ENCODE measurements around the gene NAE1. TPM values are rescaled to one million over a fixed set of nuclear protein-coding genes. Genes with fewer than 3 reads are reported as not detected.

The NAE1 gene
- total RNA-seq, 1 experiment from 2014 or later: 82.3 TPM

GRCh38 chr16:66856801-66857200 lies 26.0 kb upstream of the NAE1 start:
- no peak overlapping the region for H3K4me3 ChIP-seq (ENCODE audit: low read length)
- H3F3A ChIP-seq (ENCODE audit: low read length, unreplicated experiment): no peaks in the 10 kb centered on the region
- H3K9me3 ChIP-seq (ENCODE audit: low read length): no peaks in the 10 kb centered on the region
- intact Hi-C loops (cut with micrococcal nuclease): no loop called here
- H3K4me2 ChIP-seq (ENCODE audit: low read length): no peak overlapping the region
- DNase-seq: no peak
- ChIA-PET CTCF (interaction anchor here (0.8 kb wide), 1 partner anchor 16 kb away, joined by 6 read pairs; no protein-coding TSS in a partner anchor), POLR2A (ENCODE audit: unreplicated experiment) (interaction anchor here (0.5 kb wide), 1 partner anchor 22 kb away, joined by 4 read pairs; no protein-coding TSS in a partner anchor)
- TF ChIP-seq CTCF (conservative IDR thresholded peaks at IDR 0.05; ENCODE audit: low read depth, low read length) (no peak), EZH2phosphoT487 (IDR thresholded peaks at IDR 0.05; ENCODE audit: borderline replicate concordance, low read length) (no peak), EZH2 (IDR thresholded peaks at IDR 0.05; ENCODE audit: low read length, unreplicated experiment) (no peak)
- no peak overlapping the region for H2AFZ ChIP-seq (ENCODE audit: low read length)
- H3K27ac ChIP-seq (ENCODE audit: low read length): no peak overlapping the region
- no peaks in the 10 kb centered on the region for H4K20me1 ChIP-seq (ENCODE audit: low read length)
- no peak for ATAC-seq
- no peaks in the 10 kb centered on the region for H3K9me2 ChIP-seq (replicated peaks; ENCODE audit: low read length)
- H3K36me3 ChIP-seq (ENCODE audit: low read depth, low read length): no peaks in the 10 kb centered on the region
- peaks cover 6% of the 10 kb centered on the region; the same call in 1 of the 2 replicates for H3K4me1 ChIP-seq (ENCODE audit: insufficient read depth, low read length)
- H3K79me2 ChIP-seq (ENCODE audit: low read length): no peaks in the 10 kb centered on the region
- BruUV-seq (replicated peaks): no TSS peak
- no peak overlapping the region for H3K9ac ChIP-seq (ENCODE audit: low read length)
- H3K27me3 ChIP-seq (ENCODE audit: low read length): no peaks in the 10 kb centered on the region

GRCh38 chr16:66856184-66856730 lies 25.5 kb upstream of the NAE1 start:
- DNase-seq (no peak), ATAC-seq (no peak)
- no TSS peak for BruUV-seq (replicated peaks)
- Histone ChIP-seq H3K4me2 (ENCODE audit: low read length) (no peak overlapping the region), H4K20me1 (ENCODE audit: low read length) (no peaks in the 10 kb centered on the region), H3K4me1 (ENCODE audit: insufficient read depth, low read length) (peaks cover 6% of the 10 kb centered on the region; the same call in 1 of the 2 replicates), H3K4me3 (ENCODE audit: low read length) (no peak overlapping the region), H3K27ac (ENCODE audit: low read length) (no peak overlapping the region), H3K9me2 (replicated peaks; ENCODE audit: low read length) (no peaks in the 10 kb centered on the region), H2AFZ (ENCODE audit: low read length) (no peak overlapping the region), H3K9me3 (ENCODE audit: low read length) (no peaks in the 10 kb centered on the region), H3K79me2 (ENCODE audit: low read length) (no peaks in the 10 kb centered on the region), H3K36me3 (ENCODE audit: low read depth, low read length) (no peaks in the 10 kb centered on the region), H3K27me3 (ENCODE audit: low read length) (no peaks in the 10 kb centered on the region), H3F3A (ENCODE audit: low read length, unreplicated experiment) (no peaks in the 10 kb centered on the region), H3K9ac (ENCODE audit: low read length) (no peak overlapping the region)
- ChIA-PET POLR2A (ENCODE audit: unreplicated experiment) (no interaction called here), CTCF (no interaction called here)
- intact Hi-C loops (cut with micrococcal nuclease): no loop called here
- TF ChIP-seq CTCF (conservative IDR thresholded peaks at IDR 0.05; ENCODE audit: low read depth, low read length) (no peak), EZH2 (IDR thresholded peaks at IDR 0.05; ENCODE audit: low read length, unreplicated experiment) (no peak), EZH2phosphoT487 (IDR thresholded peaks at IDR 0.05; ENCODE audit: borderline replicate concordance, low read length) (no peak)

GRCh38 chr16:66853261-66854139 lies 22.7 kb upstream of the NAE1 start:
- no peak overlapping the region for H2AFZ ChIP-seq (ENCODE audit: low read length)
- no TSS peak for BruUV-seq (replicated peaks)
- H3K4me1 ChIP-seq (ENCODE audit: insufficient read depth, low read length): no peaks in the 10 kb centered on the region
- no peaks in the 10 kb centered on the region for H3K36me3 ChIP-seq (ENCODE audit: low read depth, low read length)
- no peak overlapping the region for H3K27ac ChIP-seq (ENCODE audit: low read length)
- TF ChIP-seq CTCF (conservative IDR thresholded peaks at IDR 0.05; ENCODE audit: low read depth, low read length): no peak
- no peak for TF ChIP-seq EZH2 (IDR thresholded peaks at IDR 0.05; ENCODE audit: low read length, unreplicated experiment)
- TF ChIP-seq EZH2phosphoT487 (IDR thresholded peaks at IDR 0.05; ENCODE audit: borderline replicate concordance, low read length): no peak
- no peaks in the 10 kb centered on the region for H3K27me3 ChIP-seq (ENCODE audit: low read length)
- no peaks in the 10 kb centered on the region for H3F3A ChIP-seq (ENCODE audit: low read length, unreplicated experiment)
- no peak overlapping the region for H3K4me2 ChIP-seq (ENCODE audit: low read length)
- CTCF ChIA-PET: no interaction called here
- DNase-seq (no peak), ATAC-seq (no peak)
- H3K79me2 ChIP-seq (ENCODE audit: low read length): no peaks in the 10 kb centered on the region
- no peak overlapping the region for H3K4me3 ChIP-seq (ENCODE audit: low read length)
- H3K9me3 ChIP-seq (ENCODE audit: low read length): no peaks in the 10 kb centered on the region
- POLR2A ChIA-PET (ENCODE audit: unreplicated experiment): no interaction called here
- no peaks in the 10 kb centered on the region for H4K20me1 ChIP-seq (ENCODE audit: low read length)
- intact Hi-C loops (cut with micrococcal nuclease): no loop called here
- no peak overlapping the region for H3K9ac ChIP-seq (ENCODE audit: low read length)
- no peaks in the 10 kb centered on the region for H3K9me2 ChIP-seq (replicated peaks; ENCODE audit: low read length)

Data from PC-3 (cell line).